ENCODE measurements around the gene INHA. TPM values are rescaled to one million over a fixed set of nuclear protein-coding genes. Genes with fewer than 3 reads are reported as not detected.

Gene INHA
- total and polyA plus RNA-seq, 4 donors, result 0.47 to 0.98 (median 0.58) TPM; not detected in 1

- ATAC-seq (ENCODE audit: insufficient read depth, low FRiP score) (no peak), DNase-seq (no peak)
- no peak for TF ChIP-seq CTCF (IDR thresholded peaks at IDR 0.05; ENCODE audit: control extremely low read depth, extremely low read depth)
- whole genome bisulfite sequencing, 2 donors, result 30 to 69% methylated on average over 5 of the region's 5 CpGs
- Histone ChIP-seq H3K9me3 (ENCODE audit: control insufficient read depth in 4 of 4, insufficient read depth in 3 of 4, low read length in 3 of 4) (no peaks in the 10 kb centered on the region), H3K27me3 (ENCODE audit: control insufficient read depth in 3 of 3, insufficient read depth in 3 of 3, low read length in 2 of 3) (no peaks in the 10 kb centered on the region), H3K36me3 (ENCODE audit: control insufficient read depth in 4 of 4, insufficient read depth in 4 of 4, low read length in 4 of 4) (peaks cover 7 to 47% (median 33%) of the 10 kb centered on the region in 4 donors), H3K9ac (ENCODE audit: insufficient read depth in 1 of 2, low read length in 2 of 2) (no peak overlapping the region), H3K4me1 (ENCODE audit: control insufficient read depth in 5 of 5, insufficient read depth in 5 of 5, low read length in 5 of 5) (no peaks in the 10 kb centered on the region), H3K27ac (ENCODE audit: low read depth in 1 of 2, low read length in 1 of 2) (no peak overlapping the region), H3K4me3 (no peak overlapping the region)
Measured at GRCh38 chr2:219603771-219604170, 31.7 kb downstream of the INHA start.

GRCh38 chr2:219605607-219605954, 33.5 kb downstream of the INHA start:
- no peak overlapping the region for H3K27ac ChIP-seq (ENCODE audit: low read depth in 1 of 2, low read length in 1 of 2)
- H3K9me3 ChIP-seq (ENCODE audit: control insufficient read depth in 4 of 4, insufficient read depth in 3 of 4, low read length in 3 of 4), result no peaks in the 10 kb centered on the region
- no peak for DNase-seq
- H3K9ac ChIP-seq (ENCODE audit: insufficient read depth in 1 of 2, low read length in 2 of 2), result no peak overlapping the region
- no peaks in the 10 kb centered on the region for H3K4me1 ChIP-seq (ENCODE audit: control insufficient read depth in 5 of 5, insufficient read depth in 5 of 5, low read length in 5 of 5)
- ATAC-seq (ENCODE audit: insufficient read depth, low FRiP score), result no peak
- no peak for TF ChIP-seq CTCF (IDR thresholded peaks at IDR 0.05; ENCODE audit: control extremely low read depth, extremely low read depth)
- no peak overlapping the region for H3K4me3 ChIP-seq
- WGBS, 2 donors, result 89 to 94% methylated on average over 6 of the region's 6 CpGs
- H3K36me3 ChIP-seq (ENCODE audit: control insufficient read depth in 4 of 4, insufficient read depth in 4 of 4, low read length in 4 of 4), result peaks cover 7 to 56% (median 34%) of the 10 kb centered on the region in 4 donors
- no peaks in the 10 kb centered on the region for H3K27me3 ChIP-seq (ENCODE audit: control insufficient read depth in 3 of 3, insufficient read depth in 3 of 3, low read length in 2 of 3)

- Histone ChIP-seq H3K27ac (ENCODE audit: low read depth in 1 of 2, low read length in 1 of 2) (no peak overlapping the region), H3K9me3 (ENCODE audit: control insufficient read depth in 4 of 4, insufficient read depth in 3 of 4, low read length in 3 of 4) (no peaks in the 10 kb centered on the region), H3K36me3 (ENCODE audit: control insufficient read depth in 4 of 4, insufficient read depth in 4 of 4, low read length in 4 of 4) (peaks cover 4 to 58% (median 29%) of the 10 kb centered on the region in 4 donors)
Measured at GRCh38 chr2:219607931-219608330, 35.8 kb downstream of the INHA start.

More at GRCh38 chr2:219607931-219608330, 35.8 kb downstream of the INHA start:
- TF ChIP-seq CTCF (IDR thresholded peaks at IDR 0.05; ENCODE audit: control extremely low read depth, extremely low read depth), result no peak
- DNase-seq (no peak), ATAC-seq (ENCODE audit: insufficient read depth, low FRiP score) (no peak)
- H3K9ac ChIP-seq (ENCODE audit: insufficient read depth in 1 of 2, low read length in 2 of 2), result no peak overlapping the region
- no peak overlapping the region for H3K4me3 ChIP-seq
- WGBS, 2 donors, result 90 to 93% methylated on average over 15 of the region's 15 CpGs
- H3K4me1 ChIP-seq (ENCODE audit: control insufficient read depth in 5 of 5, insufficient read depth in 5 of 5, low read length in 5 of 5), result no peaks in the 10 kb centered on the region
- no peaks in the 10 kb centered on the region for H3K27me3 ChIP-seq (ENCODE audit: control insufficient read depth in 3 of 3, insufficient read depth in 3 of 3, low read length in 2 of 3)
